ENCODE data around the gene LAT. TPM values are rescaled to one million over a fixed set of nuclear protein-coding genes. Genes with fewer than 3 reads are reported as not detected.
"Not testable (repeated sequence)": the region's sequence is repeated elsewhere in the genome, so short reads cannot be mapped to it uniquely, and the experiment has no call there.

The LAT gene
- polyA plus RNA-seq, 1 experiment: 2.6 TPM

DNA sequence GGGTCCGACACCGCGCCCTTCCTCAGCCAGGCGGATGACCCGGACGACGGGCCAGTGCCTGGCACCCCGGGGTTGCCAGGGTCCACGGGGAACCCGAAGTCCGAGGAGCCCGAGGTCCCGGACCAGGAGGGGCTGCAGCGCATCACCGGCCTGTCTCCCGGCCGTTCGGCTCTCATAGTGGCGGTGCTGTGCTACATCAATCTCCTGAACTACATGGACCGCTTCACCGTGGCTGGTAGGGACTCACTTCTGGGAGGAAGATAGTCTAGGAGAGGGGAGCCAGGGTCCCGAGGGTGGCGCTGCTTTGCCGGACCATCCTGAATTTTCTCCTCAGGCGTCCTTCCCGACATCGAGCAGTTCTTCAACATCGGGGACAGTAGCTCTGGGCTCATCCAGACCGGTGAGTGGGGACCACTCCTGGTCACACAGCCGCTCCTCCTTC, 9.7 kb upstream of the LAT start:
- ChIA-PET POLR2A (no interaction called here), CTCF (no interaction called here)
- TF ChIP-seq, protein P1, sequence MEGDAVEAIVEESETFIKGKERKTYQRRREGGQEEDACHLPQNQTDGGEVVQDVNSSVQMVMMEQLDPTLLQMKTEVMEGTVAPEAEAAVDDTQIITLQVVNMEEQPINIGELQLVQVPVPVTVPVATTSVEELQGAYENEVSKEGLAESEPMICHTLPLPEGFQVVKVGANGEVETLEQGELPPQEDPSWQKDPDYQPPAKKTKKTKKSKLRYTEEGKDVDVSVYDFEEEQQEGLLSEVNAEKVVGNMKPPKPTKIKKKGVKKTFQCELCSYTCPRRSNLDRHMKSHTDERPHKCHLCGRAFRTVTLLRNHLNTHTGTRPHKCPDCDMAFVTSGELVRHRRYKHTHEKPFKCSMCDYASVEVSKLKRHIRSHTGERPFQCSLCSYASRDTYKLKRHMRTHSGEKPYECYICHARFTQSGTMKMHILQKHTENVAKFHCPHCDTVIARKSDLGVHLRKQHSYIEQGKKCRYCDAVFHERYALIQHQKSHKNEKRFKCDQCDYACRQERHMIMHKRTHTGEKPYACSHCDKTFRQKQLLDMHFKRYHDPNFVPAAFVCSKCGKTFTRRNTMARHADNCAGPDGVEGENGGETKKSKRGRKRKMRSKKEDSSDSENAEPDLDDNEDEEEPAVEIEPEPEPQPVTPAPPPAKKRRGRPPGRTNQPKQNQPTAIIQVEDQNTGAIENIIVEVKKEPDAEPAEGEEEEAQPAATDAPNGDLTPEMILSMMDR (IDR thresholded peaks at IDR 0.05; ENCODE audit: low read depth, low read length): no peak
- H3K4me3 ChIP-seq (ENCODE audit: low read depth, low read length): peak overlapping the region; percentile 100
- no peak for DNase-seq (ENCODE audit: low read depth, low spot score)
- H3K9me3 ChIP-seq (ENCODE audit: control insufficient read depth, insufficient read depth, low read length): no peaks in the 10 kb centered on the region; the same call in 1 of the 2 replicates
- no peak overlapping the region for H3K27ac ChIP-seq (ENCODE audit: low read depth, low read length)
- H3K27me3 ChIP-seq (ENCODE audit: control insufficient read depth, insufficient read depth, low read length): no peaks in the 10 kb centered on the region

DNA sequence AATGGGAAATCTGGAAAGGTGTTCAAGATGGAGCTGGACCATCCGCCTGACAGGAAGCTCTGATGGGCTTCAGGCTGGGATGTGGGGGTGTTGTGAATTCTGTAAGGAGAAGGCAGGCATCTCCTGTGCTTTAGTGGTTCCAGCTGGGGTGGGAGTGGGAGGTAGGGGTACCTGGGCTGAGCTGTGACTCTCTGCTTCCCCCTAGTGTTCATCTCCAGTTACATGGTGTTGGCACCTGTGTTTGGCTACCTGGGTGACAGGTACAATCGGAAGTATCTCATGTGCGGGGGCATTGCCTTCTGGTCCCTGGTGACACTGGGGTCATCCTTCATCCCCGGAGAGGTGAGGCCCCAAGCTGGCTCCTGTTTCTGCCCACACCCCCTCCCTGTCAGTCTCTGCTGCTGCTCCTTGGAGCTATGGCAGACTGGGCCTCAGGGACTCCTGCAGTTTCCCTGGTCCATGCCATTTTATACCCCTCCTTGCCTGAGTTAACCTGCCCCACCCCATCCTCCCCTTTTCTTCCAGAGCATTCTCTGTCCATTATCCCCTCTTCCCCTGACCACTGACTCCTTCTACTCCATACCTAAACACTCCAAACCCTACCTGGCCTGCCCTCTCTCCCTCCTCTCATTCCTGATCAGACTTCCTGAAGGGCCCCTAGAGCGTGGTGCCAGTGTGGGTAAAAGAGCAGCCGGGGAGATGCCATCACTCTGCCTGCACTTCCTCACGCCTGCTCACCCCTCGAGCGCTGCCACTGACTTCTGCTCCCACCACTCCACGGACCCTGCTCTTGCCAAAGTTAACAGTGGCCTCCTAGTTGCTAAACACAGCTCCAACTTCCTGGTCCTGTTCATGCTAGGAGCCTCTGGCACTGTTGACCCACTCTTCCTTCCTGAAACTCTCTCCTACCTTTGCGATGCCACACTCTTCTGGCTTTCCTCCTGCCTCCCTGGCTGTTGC, 6.9 kb upstream of the LAT start:
- peaks cover 7% of the 10 kb centered on the region for H3K9me3 ChIP-seq (ENCODE audit: control insufficient read depth, insufficient read depth, low read length)
- ChIA-PET POLR2A (interaction anchor here (0.6 kb wide), 1 partner anchor 1392 kb away, joined by 3 read pairs; the partner anchor contains the start of gene TBC1D10B), CTCF (interaction anchor here (0.6 kb wide), 1 partner anchor 38 kb away, joined by 5 read pairs; no protein-coding TSS in a partner anchor)
- no peak overlapping the region for H3K27ac ChIP-seq (ENCODE audit: low read depth, low read length)
- TF ChIP-seq, protein P1 (IDR thresholded peaks at IDR 0.05; ENCODE audit: low read depth, low read length): peak; percentile 24; the same call in 1 of the 2 replicates
- no peak overlapping the region for H3K4me3 ChIP-seq (ENCODE audit: low read depth, low read length)
- no peaks in the 10 kb centered on the region for H3K27me3 ChIP-seq (ENCODE audit: control insufficient read depth, insufficient read depth, low read length)
- no peak for DNase-seq (ENCODE audit: low read depth, low spot score)

DNA sequence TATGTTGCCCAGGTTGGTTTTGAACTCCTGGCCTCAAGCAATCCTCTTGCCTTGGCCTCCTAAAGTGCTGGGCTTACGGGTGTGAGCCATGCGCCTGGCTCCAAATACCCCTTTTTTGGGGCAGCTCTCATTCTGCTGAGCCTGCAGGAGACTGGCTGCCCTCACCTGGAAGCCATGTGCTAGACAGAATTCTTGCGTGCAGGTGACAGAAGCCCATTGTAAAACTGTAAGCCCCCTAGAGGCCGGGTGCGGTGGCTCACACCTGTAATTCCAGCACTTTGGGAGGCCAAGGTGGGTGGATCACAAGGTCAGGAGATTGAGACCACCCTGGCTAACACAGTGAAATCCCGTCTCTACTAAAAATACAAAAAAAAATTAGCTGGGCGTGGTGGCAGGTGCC, 4.5 kb upstream of the LAT start:
- POLR2A ChIA-PET: interaction anchor here (0.7 kb wide), 1 partner anchor 34 kb away, joined by 3 read pairs; no protein-coding TSS in a partner anchor
- CTCF ChIA-PET; H3K27ac ChIP-seq (ENCODE audit: low read depth, low read length); H3K4me3 ChIP-seq (ENCODE audit: low read depth, low read length); H3K9me3 ChIP-seq (ENCODE audit: control insufficient read depth, insufficient read depth, low read length); H3K27me3 ChIP-seq (ENCODE audit: control insufficient read depth, insufficient read depth, low read length); DNase-seq (ENCODE audit: low read depth, low spot score): not testable (repeated sequence)

DNA sequence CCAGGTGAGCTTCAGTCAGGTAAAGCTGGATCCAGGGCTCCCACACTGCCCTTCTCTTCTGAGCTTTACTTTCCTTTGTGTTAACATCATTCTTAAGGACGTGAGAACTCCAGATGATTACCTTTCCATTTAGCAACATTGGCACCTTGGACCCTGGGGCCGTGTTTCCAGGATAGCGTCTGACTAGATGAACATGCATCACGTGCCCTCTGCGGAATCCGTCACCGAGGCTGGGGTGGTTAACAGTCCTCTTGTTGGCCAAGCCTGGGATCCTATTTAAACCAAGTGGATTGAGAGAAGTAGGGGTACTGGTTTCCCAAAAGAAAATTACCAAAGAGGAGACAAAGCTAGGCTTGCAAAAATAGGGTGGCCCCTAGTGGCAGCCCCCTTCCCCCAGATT, 3.9 kb upstream of the LAT start:
- CTCF ChIA-PET: no interaction called here
- POLR2A ChIA-PET: interaction anchor here (0.7 kb wide), 1 partner anchor 33 kb away, joined by 3 read pairs; no protein-coding TSS in a partner anchor
- Histone ChIP-seq H3K4me3 (ENCODE audit: low read depth, low read length) (no peak overlapping the region), H3K9me3 (ENCODE audit: control insufficient read depth, insufficient read depth, low read length) (peaks cover 7% of the 10 kb centered on the region), H3K27me3 (ENCODE audit: control insufficient read depth, insufficient read depth, low read length) (no peaks in the 10 kb centered on the region), H3K27ac (ENCODE audit: low read depth, low read length) (no peak overlapping the region)
- TF ChIP-seq, protein P1 (IDR thresholded peaks at IDR 0.05; ENCODE audit: low read depth, low read length): no peak
- no peak for DNase-seq (ENCODE audit: low read depth, low spot score)

DNA sequence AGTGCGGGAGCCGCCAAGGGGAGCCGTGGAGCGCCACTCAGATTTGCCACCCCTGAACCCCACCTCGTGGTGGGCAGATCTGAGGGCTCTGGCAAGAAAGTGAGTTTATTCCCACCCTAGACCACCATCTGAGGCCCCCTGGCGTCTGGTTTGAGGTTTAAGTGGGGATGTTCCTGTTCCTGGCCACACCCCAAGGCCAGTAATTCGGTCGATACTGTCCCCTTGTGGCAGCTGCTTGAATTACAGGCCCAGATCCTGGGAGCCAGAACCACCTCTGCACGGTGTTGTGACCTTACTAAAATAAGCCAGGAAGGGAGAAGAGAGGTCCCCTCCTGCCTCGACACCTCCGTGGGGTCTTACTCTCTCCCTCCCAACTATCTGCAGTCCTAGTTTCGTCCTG, 3.3 kb upstream of the LAT start:
- CTCF ChIA-PET: no interaction called here
- TF ChIP-seq, protein P1 (IDR thresholded peaks at IDR 0.05; ENCODE audit: low read depth, low read length): peak; percentile 66

More for the DNA sequence above, 3.3 kb upstream of the LAT start:
- POLR2A ChIA-PET: no interaction called here
- Histone ChIP-seq H3K27me3 (ENCODE audit: control insufficient read depth, insufficient read depth, low read length) (no peaks in the 10 kb centered on the region), H3K27ac (ENCODE audit: low read depth, low read length) (no peak overlapping the region), H3K9me3 (ENCODE audit: control insufficient read depth, insufficient read depth, low read length) (peaks cover 12% of the 10 kb centered on the region), H3K4me3 (ENCODE audit: low read depth, low read length) (no peak overlapping the region)
- no peak for DNase-seq (ENCODE audit: low read depth, low spot score)

Measured in AG04450 (cell line).